Midbrain (tissue), 1 donor: ENCODE results near the gene DAAM2.

Experiments
- DNase-seq: peaks from one replicate; lab custom pipeline; 2025; lab: John Stamatoyannopoulos, UW

DAAM2 gene

DNA sequence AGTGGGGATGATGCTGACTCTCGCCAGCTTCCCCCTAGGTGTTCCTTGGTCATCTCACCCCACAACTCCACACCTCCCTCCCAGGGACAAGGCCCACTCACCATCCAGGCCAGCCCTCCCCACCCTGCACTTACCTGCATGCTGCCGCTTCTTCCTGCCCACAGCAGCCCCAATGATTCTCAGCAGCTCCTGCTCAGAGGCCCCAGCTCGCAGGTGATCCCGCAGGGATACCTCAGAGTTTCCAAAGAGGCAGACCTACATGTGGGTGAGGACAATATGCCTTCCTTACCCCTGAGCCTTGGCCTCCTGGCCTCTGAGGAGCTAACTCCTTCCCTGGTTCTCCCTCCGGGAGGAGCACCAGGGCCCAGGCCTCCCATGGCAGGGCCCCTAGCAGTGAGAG is 117.5 kb downstream of the DAAM2 start:
- DNase-seq = no peak

DNA sequence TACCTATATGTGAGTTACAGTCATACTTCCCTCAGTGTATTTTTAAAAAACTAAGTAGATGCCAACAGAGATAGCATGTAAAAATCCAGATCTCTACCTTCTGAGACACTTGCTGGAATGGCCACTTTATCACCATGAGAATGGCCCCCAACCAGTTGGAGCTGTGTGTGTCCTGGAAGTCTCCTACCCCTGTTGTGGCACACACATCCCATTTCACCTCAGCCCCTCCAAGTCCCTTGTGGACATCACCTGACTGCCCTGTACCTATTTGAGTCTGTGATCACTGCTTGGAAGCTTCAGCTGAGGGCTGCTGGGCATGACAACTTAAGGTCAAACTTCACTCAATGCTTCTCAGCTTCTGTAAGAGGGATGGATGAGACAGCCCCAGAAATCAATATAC is 118.0 kb downstream of the DAAM2 start:
- no peak for DNase-seq

GRCh38 chr6:39910744-39911143 is 118.6 kb downstream of the DAAM2 start:
- DNase-seq = no peak

- no peak for DNase-seq
Observed at GRCh38 chr6:39911513-39912125, 119.4 kb downstream of the DAAM2 start.

GRCh38 chr6:39912446-39912845 is 120.3 kb downstream of the DAAM2 start:
- DNase-seq = no peak

DNA sequence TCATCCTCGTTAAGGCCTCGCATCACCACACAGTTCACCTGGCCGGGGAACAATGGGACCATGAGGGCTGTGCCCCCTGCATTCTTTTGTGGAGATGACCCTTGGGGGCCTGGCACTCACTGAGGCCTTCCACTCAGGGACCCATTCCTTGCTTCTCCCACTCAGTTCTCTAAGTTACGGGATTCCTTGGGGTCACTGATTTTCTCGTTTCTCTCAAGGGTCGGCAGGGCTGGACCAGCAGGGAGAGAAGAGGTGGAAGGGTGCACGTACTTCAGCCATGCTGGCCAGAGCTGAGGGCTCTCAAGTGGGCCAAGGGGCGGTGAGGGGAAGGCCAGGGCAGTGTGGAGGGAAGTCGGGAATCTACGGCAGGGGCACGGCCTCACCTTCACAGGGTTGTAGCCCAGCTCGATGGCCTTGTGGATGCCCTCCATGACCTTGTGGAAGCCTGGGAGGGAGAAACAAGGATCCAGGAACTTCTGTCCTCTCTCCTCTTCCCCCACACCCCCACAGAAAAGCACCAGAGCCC is 121.3 kb downstream of the DAAM2 start:
- no peak for DNase-seq

DNA sequence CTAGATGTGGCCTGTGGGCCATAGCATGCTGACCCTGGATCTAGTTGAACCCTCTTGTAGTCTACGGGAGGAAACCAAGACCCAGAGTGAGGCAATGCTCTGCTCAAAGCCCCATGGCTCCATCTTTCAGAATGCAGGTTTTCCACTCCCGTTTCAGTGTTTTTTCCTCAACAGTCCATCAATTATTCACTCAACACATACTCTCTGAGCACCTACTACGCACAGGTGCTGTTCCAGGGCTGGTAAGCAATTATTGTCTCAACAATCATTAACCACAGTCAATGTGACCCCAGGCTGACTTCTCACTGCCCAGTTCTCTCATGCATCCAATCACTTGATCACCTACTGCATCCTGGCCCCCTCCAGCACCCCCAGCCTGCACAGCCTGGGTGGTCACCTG is 122.1 kb downstream of the DAAM2 start:
- no peak for DNase-seq

GRCh38 chr6:39915866-39916265 is 123.7 kb downstream of the DAAM2 start:
- DNase-seq = no peak

GRCh38 chr6:39917329-39917728 is 125.2 kb downstream of the DAAM2 start:
- DNase-seq = no peak

GRCh38 chr6:39917981-39918380 is 125.8 kb downstream of the DAAM2 start:
- DNase-seq = no peak

DNA sequence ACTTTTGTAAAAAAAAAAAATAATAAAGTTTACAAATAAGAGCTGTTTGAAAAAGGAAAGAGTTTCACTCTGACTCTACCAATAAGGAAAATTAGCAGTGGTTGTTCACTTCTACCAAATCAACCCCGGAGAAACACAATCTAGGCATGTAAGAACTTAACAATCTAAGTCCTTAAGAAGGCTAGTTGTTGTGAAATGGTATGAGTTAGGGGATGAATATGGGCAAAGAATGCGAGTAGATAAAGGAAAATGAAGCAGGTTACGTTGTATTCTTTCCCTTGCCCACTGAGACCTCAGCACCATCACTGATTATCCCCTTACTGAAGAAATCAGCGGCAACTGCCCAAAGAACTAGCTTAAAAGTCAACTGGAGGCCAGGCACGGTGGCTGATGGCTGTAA is 126.7 kb downstream of the DAAM2 start:
- no peak for DNase-seq

DNA sequence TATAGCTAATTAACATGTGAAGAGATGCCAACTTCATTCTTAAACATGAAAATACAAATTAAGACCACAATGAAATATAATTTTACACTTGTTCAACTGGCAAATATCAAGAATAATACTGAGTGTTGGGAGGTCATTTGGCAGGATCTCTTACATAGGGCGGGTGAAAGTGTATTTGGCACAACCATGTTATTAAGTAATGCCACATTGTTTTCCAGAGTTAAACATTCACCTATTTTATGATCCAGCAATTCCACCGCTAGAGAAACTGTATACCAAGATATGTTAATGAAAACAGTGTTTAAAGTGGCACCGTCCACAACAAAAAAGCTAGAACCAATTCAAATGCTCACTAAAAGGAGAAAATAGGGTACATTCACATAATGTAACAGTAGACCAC is 128.0 kb downstream of the DAAM2 start:
- DNase-seq = no peak

- no peak for DNase-seq
Observed at GRCh38 chr6:39922821-39923220, 130.6 kb downstream of the DAAM2 start.

GRCh38 chr6:39923394-39923793 is 131.2 kb downstream of the DAAM2 start:
- DNase-seq = peak; percentile 26

GRCh38 chr6:39923861-39924260 is 131.7 kb downstream of the DAAM2 start:
- DNase-seq = no peak

DNA sequence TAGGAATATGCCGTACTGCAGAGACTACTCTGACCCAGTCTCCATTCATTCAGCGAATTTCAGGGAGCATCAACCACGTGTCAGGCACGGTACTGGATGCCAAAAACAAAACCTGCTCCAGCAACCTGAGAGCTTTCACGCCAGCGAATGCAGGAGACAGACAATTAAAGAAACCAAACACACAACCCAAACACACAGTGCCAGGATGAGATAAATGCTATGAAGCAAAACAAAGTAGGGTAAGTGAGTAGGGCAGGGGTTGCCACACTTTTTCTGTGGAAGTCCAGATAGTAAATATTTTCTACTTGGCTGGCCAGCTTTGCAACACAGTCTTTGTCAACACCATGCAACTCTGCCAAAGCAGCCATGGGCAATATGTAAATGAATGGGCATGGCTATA is 132.1 kb downstream of the DAAM2 start:
- no peak for DNase-seq

- no peak for DNase-seq
Observed at GRCh38 chr6:39925191-39925930, 133.2 kb downstream of the DAAM2 start.

DNA sequence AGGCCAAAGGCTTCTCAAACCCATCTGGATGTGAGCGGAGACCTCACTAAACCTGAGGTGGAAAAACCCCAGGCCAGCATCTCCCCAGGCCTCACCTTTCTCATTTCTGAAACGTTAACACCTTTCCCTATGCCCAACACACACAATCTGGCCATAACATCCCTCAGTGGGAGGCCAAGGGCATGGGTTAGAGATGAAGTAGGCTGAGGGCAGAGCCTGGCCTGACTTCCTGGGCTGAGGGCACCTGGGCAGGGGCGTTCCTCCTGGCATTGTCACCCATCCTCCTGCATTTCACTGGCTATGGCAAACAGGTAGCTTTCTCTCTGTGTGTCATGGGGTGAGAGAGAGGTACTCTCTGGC is 133.7 kb downstream of the DAAM2 start:
- DNase-seq = no peak

DNA sequence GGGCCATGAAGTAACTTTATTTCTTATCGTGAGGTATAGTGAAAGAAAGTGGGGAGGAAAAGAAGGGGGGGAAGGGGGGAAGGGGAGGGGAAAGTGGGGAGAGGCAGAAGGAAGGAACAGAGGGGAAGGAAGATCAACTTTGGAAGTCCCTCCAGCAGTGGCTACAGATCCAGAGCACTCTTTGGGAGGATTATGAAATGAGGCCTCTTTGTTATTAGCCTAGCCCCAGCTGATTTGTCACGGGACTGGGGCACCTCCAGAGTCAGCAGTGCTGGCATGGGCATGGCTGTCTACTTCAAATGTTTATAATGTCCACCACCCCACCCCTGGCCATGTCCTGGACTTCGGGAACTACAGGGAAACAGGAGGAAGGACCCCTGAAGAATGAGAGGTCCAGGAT is 134.5 kb downstream of the DAAM2 start:
- no peak for DNase-seq

GRCh38 chr6:39927159-39927558 is 135.0 kb downstream of the DAAM2 start:
- no peak for DNase-seq

GRCh38 chr6:39929039-39929732 is 137.0 kb downstream of the DAAM2 start:
- no peak for DNase-seq

DNA sequence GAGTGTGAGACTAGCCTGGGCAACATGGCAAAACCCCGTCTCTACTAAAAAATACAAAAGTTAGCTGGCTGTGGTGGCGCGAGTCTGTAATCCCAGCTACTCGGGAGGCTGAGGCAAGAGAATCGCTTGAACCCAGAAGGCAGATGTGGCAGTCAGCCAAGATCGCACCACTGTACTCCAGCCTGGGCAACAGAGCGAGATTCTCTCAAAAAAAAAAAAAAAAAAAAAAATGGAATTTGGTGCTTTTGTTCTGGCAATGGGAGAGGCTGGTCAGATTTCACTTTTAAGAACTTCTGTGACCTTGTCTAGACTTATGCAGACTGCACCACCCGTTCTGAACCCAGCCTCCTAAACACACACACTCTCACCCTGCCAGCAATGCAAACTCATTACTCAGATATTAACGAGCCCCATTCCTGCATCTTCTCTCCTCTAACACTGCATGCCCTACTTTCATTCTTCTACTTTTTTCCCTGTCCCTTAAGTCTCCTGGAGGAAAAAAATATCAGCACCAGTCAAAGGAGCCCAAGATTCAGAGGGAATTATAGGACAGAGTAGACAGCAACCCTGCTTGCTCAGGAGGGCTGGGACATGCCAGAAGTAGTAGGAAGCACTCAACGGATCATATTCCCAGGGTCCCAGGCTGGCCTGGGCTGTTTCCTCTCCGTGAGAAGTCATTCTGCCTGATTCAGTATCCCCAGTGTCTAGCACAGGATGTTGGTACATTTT is 137.7 kb downstream of the DAAM2 start:
- no peak for DNase-seq
